NCI-H187 (cell line): ENCODE measurements around the gene BAMBI.

ENCODE experiments used
- DNase-seq, 2 experiments: peaks; one replicate each; lab custom pipeline; 2025; lab: John Stamatoyannopoulos, UW

BAMBI gene

GRCh38 chr10:28676326-28676967 is 874 bp upstream of the BAMBI start:
- DNase-seq: no peak

- no peak for DNase-seq
Measured at GRCh38 chr10:28677888-28678686, 766 bp downstream of the BAMBI start.

- no peak for DNase-seq
Measured at GRCh38 chr10:28678687-28679457, 1.6 kb downstream of the BAMBI start.

- DNase-seq: no peak
Measured at GRCh38 chr10:28679581-28680357, 2.4 kb downstream of the BAMBI start.

GRCh38 chr10:28680358-28680752 is 3.0 kb downstream of the BAMBI start:
- DNase-seq: no peak

DNA sequence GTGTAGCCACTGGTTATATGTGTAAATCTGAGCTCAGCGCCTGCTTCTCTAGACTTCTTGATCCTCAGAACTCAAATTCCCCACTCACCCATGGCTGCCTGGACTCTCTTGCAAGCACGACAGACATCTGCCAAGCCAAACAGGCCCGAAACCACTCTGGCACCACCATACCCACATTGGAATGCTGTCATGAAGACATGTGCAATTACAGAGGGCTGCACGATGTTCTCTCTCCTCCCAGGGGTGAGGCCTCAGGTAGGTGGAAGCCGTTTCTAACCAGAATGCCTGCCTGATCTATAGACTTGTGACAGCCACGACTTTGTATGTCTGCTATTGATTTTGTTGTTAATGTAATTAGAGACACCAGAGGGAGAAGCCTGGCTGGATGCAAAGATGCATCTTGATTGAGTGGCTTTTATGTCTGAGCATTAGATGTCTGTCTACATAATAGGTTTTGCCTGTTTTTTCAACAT is 4.0 kb downstream of the BAMBI start:
- no peak for DNase-seq

DNA sequence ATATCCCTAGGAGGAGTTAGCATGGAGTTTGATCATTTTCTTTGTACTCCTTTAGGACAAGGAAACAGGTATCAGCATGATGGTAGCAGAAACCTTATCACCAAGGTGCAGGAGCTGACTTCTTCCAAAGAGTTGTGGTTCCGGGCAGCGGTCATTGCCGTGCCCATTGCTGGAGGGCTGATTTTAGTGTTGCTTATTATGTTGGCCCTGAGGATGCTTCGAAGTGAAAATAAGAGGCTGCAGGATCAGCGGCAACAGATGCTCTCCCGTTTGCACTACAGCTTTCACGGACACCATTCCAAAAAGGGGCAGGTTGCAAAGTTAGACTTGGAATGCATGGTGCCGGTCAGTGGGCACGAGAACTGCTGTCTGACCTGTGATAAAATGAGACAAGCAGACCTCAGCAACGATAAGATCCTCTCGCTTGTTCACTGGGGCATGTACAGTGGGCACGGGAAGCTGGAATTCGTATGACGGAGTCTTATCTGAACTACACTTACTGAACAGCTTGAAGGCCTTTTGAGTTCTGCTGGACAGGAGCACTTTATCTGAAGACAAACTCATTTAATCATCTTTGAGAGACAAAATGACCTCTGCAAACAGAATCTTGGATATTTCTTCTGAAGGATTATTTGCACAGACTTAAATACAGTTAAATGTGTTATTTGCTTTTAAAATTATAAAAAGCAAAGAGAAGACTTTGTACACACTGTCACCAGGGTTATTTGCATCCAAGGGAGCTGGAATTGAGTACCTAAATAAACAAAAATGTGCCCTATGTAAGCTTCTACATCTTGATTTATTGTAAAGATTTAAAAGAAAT is 4.8 kb downstream of the BAMBI start:
- DNase-seq: no peak

- no peak for DNase-seq
Measured at GRCh38 chr10:28684157-28684985, 7.0 kb downstream of the BAMBI start.

GRCh38 chr10:28684986-28685580 is 7.8 kb downstream of the BAMBI start:
- no peak for DNase-seq

DNA sequence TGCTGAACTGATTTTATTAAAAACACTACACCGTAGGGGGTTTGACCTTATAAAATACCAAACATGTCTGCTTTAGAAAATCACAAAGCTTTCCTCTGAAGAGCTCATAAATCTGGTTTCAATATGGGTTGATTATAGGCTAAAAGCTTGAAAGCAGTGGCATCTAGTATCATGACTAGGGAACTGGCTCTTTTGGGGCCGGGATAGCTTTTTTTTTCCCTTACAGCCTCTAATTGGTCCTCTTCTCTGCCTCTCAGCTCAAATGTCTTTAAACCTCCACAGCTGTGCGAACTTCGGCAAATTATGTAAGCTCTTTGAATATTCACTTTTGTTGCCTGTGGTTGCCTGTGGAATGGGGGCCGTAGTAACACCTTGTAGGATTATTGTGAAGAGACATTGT is 8.4 kb downstream of the BAMBI start:
- no peak for DNase-seq

DNA sequence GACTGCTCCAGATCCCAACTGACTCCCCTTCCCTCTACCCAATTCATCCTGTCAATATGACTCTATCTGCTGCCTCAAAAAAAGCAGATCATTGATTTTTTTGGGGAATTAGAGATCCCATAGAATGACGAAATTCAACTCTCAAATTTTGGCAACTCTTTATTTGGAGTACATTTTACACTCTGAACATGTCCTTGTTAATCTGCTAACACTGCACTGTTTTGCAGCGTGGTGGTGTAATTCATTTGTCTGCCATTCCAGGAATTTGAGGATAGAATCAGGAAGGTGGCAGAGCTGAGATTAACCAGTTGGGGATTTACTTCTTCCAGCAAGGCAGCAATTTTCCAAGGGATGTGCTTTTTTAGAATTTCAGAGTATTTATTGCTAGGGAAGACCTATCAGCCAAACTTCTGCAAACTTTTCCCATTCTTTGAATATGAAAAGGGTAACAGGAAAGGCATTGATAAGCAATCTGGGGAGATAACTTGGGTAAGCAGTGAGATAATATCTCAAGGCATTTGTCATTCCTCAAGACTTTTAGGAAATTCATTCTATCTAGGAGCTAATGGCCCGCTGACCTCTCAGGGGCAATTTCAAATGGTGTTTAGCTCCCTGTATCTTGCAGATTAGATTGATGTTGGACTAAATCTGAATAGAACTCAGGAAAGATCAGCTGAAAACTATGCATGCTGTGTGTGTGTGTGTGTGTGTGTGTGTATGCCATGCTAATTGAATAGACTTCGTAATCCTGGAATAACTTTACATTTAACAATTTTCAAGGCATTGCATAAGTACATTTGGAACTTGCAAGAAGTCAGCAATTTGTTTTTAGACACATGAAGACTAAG is 9.7 kb downstream of the BAMBI start:
- no peak for DNase-seq

DNA sequence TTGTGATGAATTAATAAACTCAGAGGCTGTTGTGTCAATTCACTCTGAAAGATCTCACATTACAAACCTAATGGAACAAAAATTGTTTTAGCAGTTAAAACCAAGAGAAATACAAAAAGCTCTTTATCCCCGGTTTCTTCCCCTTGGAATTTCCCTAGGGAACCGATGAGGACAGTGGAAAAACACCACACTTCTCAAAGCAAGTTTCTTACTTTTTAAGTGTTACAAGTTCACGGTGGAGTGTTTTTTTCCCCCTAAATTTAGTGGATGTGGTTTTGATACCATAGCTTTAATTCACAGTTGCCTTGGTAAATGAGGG is 10.3 kb downstream of the BAMBI start:
- DNase-seq: no peak

DNA sequence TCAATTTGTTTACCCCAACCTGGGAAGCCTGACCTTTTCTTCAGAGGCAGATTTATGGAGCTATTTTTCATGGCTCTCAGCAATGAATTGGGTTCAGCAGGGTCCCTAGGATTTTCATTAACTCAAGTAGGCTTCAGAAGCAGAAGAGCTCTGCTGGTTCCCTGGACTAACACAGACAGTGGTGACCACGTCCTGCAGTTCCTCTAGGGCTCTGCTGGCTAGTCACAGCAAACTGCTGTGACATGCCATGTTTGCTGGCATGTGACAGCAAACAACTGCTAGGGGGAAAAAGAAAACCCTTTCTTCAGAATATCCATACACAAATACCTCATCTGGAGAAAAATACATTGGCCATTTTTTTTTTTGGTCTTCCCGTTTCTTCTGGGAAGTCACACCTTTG is 13.2 kb downstream of the BAMBI start:
- DNase-seq: no peak

DNA sequence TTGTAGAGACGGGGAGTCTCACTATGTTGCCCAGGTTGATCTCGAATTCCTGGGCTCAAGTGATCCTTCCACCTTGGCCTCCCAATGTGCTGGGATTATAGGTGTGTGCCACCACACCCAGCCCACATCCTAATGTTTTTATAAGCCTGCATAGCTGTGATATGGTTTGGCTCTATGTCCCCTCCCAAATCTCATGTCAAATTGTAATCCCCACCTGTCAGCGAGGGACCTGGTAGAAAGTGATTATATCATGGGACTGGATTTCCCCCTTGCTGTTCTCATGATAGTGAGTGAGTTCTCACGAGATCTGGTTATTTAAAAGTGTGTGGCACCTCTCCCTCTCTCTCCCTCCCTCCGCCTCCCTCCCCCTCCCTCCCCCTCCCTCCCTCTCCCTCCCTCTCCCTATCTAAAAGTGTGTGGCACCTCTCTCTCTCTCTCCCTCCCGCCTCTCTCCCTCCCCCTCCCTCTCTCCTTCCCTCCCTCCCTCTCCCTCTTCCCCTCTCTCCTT is 13.9 kb downstream of the BAMBI start:
- no peak for DNase-seq

DNA sequence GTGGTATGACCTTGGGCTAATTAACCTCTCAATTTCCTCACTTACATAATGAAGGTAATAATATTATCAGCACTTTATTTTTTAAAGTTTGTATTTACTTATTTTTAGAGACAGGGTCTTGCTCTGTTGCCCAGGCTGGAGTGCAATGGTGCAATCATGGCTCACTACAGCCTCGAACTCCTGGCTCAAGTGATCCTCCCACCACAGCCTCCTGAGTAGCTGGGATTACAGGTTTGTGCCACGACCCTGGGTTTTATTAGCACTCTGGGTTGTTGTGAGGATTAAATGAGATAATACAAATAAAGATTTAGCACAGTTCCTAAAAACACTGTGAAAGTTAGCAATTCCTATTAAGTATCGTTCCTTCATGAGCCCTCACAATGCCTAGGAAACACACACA is 14.7 kb downstream of the BAMBI start:
- no peak for DNase-seq

DNA sequence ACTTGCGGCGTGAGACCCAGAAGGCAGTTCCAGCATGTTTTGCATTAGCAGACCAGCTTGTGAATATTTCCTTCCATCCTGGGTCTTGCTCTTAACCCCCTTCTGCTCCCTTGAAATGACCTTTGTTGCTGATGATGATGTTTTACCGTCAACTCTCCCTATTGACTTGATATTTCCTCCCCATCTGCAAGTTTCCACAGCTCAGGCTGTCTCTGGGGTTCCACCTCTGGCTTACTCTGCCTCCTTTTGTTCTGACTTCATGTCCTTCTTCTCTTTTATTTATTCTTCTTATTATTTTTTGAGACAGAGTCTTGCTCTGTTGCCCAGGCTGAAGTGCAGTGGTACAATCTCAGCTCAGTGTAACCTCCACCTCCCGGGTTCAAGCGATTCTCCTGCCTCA is 17.2 kb downstream of the BAMBI start:
- DNase-seq: no peak

GRCh38 chr10:28698075-28698474 is 20.8 kb downstream of the BAMBI start:
- no peak for DNase-seq

- DNase-seq: no peak
Measured at GRCh38 chr10:28704464-28705161, 27.3 kb downstream of the BAMBI start.
